ENCODE measurements around the gene PLA2G10. TPM values are rescaled to one million over a fixed set of nuclear protein-coding genes. Genes with fewer than 3 reads are reported as not detected.
"Not testable (repeated sequence)": the region's sequence is repeated elsewhere in the genome, so short reads cannot be mapped to it uniquely, and the experiment has no call there.

PLA2G10 gene
- total and polyA plus RNA-seq, 12 donors, result 0.03 TPM; not detected in 11

GRCh38 chr16:14649816-14650215, 44.3 kb downstream of the PLA2G10 start:
- peaks cover 0 to 100% (median 50%) of the 10 kb centered on the region in 9 donors for H3K36me3 ChIP-seq
- intact Hi-C loops (cut with DNase I), result no loop called here
- 92 to 95% methylated on average over 10 of the region's 10 CpGs for WGBS, 2 donors

GRCh38 chr16:14641926-14642325, 52.2 kb downstream of the PLA2G10 start:
- ATAC-seq (no peak), DNase-seq (no peak)
- intact Hi-C loops (cut with DNase I), result no loop called here
- H3K4me1 ChIP-seq, result peaks cover 0 to 19% (median 2%) of the 10 kb centered on the region in 9 donors
- H3K36me3 ChIP-seq, result peaks cover 0 to 78% (median 23%) of the 10 kb centered on the region in 9 donors
- TF ChIP-seq CTCF (IDR thresholded peaks at IDR 0.05), result no peak
- 94 to 95% methylated on average over 7 of the region's 7 CpGs for WGBS, 2 donors
- H3K9me3 ChIP-seq, result no peaks in the 10 kb centered on the region
- H3K27me3 ChIP-seq, result no peaks in the 10 kb centered on the region
- H3K27ac ChIP-seq, result no peak overlapping the region
- no peak overlapping the region for H3K4me3 ChIP-seq

More at GRCh38 chr16:14649816-14650215, 44.3 kb downstream of the PLA2G10 start:
- Histone ChIP-seq H3K27ac (no peak overlapping the region), H3K27me3 (no peaks in the 10 kb centered on the region), H3K4me3 (no peak overlapping the region), H3K9me3 (no peaks in the 10 kb centered on the region), H3K4me1 (no peaks in the 10 kb centered on the region)
- DNase-seq, result no peak
- no peak for ATAC-seq
- TF ChIP-seq CTCF (IDR thresholded peaks at IDR 0.05), result no peak

GRCh38 chr16:14641206-14641605, 52.9 kb downstream of the PLA2G10 start:
- no peak overlapping the region for H3K27ac ChIP-seq
- no peak overlapping the region for H3K4me3 ChIP-seq
- intact Hi-C loops (cut with DNase I), result no loop called here
- H3K36me3 ChIP-seq, result peaks cover 0 to 70% (median 21%) of the 10 kb centered on the region in 9 donors
- 96% methylated on average over 8 of the region's 8 CpGs for WGBS, 2 donors
- ATAC-seq (no peak), DNase-seq (no peak)
- no peaks in the 10 kb centered on the region for H3K9me3 ChIP-seq
- peaks cover 0 to 26% (median 7%) of the 10 kb centered on the region in 9 donors for H3K4me1 ChIP-seq
- TF ChIP-seq CTCF (IDR thresholded peaks at IDR 0.05), result no peak
- no peaks in the 10 kb centered on the region for H3K27me3 ChIP-seq

- WGBS, 2 donors, result 91 to 92% methylated on average over 10 of the region's 10 CpGs
- Histone ChIP-seq H3K4me3 (no peak overlapping the region), H3K27me3 (no peaks in the 10 kb centered on the region), H3K27ac (no peak overlapping the region), H3K9me3 (no peaks in the 10 kb centered on the region), H3K36me3 (peaks cover 0 to 64% (median 14%) of the 10 kb centered on the region in 9 donors), H3K4me1 (peaks cover 0 to 32% (median 12%) of the 10 kb centered on the region in 9 donors)
- intact Hi-C loops (cut with DNase I), result no loop called here
- TF ChIP-seq CTCF (IDR thresholded peaks at IDR 0.05), result no peak
- peak in 1 of 8 donors; percentile 25 for ATAC-seq
- DNase-seq, result no peak
Measured at GRCh38 chr16:14640538-14640937, 53.6 kb downstream of the PLA2G10 start.

GRCh38 chr16:14636951-14637240, 57.2 kb downstream of the PLA2G10 start:
- H3K27me3 ChIP-seq, H3K4me3 ChIP-seq, H3K27ac ChIP-seq, ATAC-seq, H3K9me3 ChIP-seq, DNase-seq: not testable (repeated sequence)
- peaks cover 0 to 53% (median 37%) of the 10 kb centered on the region in 9 donors for H3K4me1 ChIP-seq
- 57 to 58% methylated on average over 1 of the region's 1 CpG for WGBS, 2 donors
- peaks cover 0 to 40% (median 9%) of the 10 kb centered on the region in 9 donors for H3K36me3 ChIP-seq
- intact Hi-C loops (cut with DNase I), result loop anchor here in 1 of 10 donors (10.0 kb wide), 2 partner anchors 352 to 722 kb away; no protein-coding TSS in a partner anchor

- peaks cover 0 to 58% (median 39%) of the 10 kb centered on the region in 9 donors for H3K4me1 ChIP-seq
- H3K9me3 ChIP-seq, H3K27me3 ChIP-seq, H3K27ac ChIP-seq, ATAC-seq, H3K4me3 ChIP-seq, DNase-seq: not testable (repeated sequence)
- H3K36me3 ChIP-seq, result peaks cover 0 to 37% (median 9%) of the 10 kb centered on the region in 9 donors
- intact Hi-C loops (cut with DNase I), result loop anchor here in 1 of 10 donors (10.0 kb wide), 2 partner anchors 352 to 722 kb away; no protein-coding TSS in a partner anchor
- WGBS, 2 donors, result 46 to 55% methylated on average over 17 of the region's 17 CpGs
Measured at GRCh38 chr16:14636179-14636950, 57.7 kb downstream of the PLA2G10 start.

Measured in heart right ventricle (tissue), 16 donors.